Common myeloid progenitor, CD34-positive (primary cell): ENCODE results near the gene IKBKE.

ENCODE experiments used
- CTCF ChIA-PET: fragments of 350-600 bp; sonication (Branson Sonifier 250); formaldehyde crosslinking; loops from one replicate; lab custom pipeline; 2021; ENCODE audit warnings: antibody characterized with exemption; lab: Charles Lee
- POLR2A ChIA-PET: fragments of 350-600 bp; sonication (Branson Sonifier 250); formaldehyde crosslinking; loops from one replicate; lab custom pipeline; 2021; ENCODE audit warnings: antibody characterized with exemption; lab: Charles Lee
- DNase-seq, 3 donors: peaks; one replicate each; pipeline versions ENCODE4 v3.0.0 to v3.0.0-alpha.2; 2013
- H3K27ac ChIP-seq, 2 experiments: 1 replicate in 1 of 2; 2 replicates in 1 of 2; pipeline ENCODE4 v1.7.0; 2013; ENCODE audit warnings: inconsistent platforms in 2 of 2, low read length in 2 of 2, mild to moderate bottlenecking in 2 of 2, low read depth in 1 of 2, moderate library complexity in 1 of 2; ENCODE audit not compliant: severe bottlenecking in 2 of 2, insufficient read depth in 1 of 2, poor library complexity in 1 of 2
- H3K27me3 ChIP-seq, 5 experiments: replicated peaks in 2 of 5; 1 replicate in 3 of 5; 2 replicates in 2 of 5; pipeline versions ENCODE4 v1.6.1 to v1.7.0; 2013; ENCODE audit warnings: low read length in 4 of 5, mild to moderate bottlenecking in 2 of 5, moderate library complexity in 2 of 5, inconsistent platforms in 1 of 5; ENCODE audit not compliant: insufficient read depth in 5 of 5, control insufficient read depth in 4 of 5
- H3K36me3 ChIP-seq, 4 experiments: 1 replicate in 2 of 4; 2 replicates in 2 of 4; pipeline versions ENCODE4 v1.6.1 to v1.7.0; 2013; ENCODE audit warnings: low read length in 3 of 4, control low read depth in 1 of 4, mild to moderate bottlenecking in 1 of 4; ENCODE audit not compliant: control insufficient read depth in 4 of 4, insufficient read depth in 4 of 4
- H3K4me1 ChIP-seq, 4 experiments: 1 replicate in 3 of 4; 2 replicates in 1 of 4; pipeline versions ENCODE4 v1.6.1 to v1.7.1; 2013; ENCODE audit warnings: low read length in 3 of 4, mild to moderate bottlenecking in 3 of 4, control low read depth in 1 of 4, inconsistent platforms in 1 of 4, moderate library complexity in 1 of 4; ENCODE audit not compliant: control insufficient read depth in 4 of 4, insufficient read depth in 4 of 4; ENCODE audit errors: control extremely low read depth in 1 of 4
- H3K4me3 ChIP-seq, 7 experiments: 1 replicate in 4 of 7; 2 replicates in 3 of 7; pipeline versions ENCODE4 v1.5.1 to v1.7.0; 2013; ENCODE audit warnings: mild to moderate bottlenecking in 7 of 7, low read length in 6 of 7, moderate library complexity in 6 of 7, inconsistent platforms in 2 of 7, low read depth in 2 of 7, control low read depth in 1 of 7; ENCODE audit not compliant: insufficient read depth in 4 of 7, control insufficient read depth in 1 of 7; ENCODE audit errors: extremely low read depth in 1 of 7
- H3K9me3 ChIP-seq, 5 experiments: 1 replicate in 4 of 5; 2 replicates in 1 of 5; pipeline versions ENCODE4 v1.6.1 to v1.7.1; 2013; ENCODE audit warnings: low read length in 4 of 5, mild to moderate bottlenecking in 2 of 5, inconsistent platforms in 1 of 5, low read depth in 1 of 5, moderate library complexity in 1 of 5; ENCODE audit not compliant: control insufficient read depth in 4 of 5, insufficient read depth in 2 of 5; ENCODE audit errors: control extremely low read depth in 1 of 5
- whole genome bisulfite sequencing: methylation state at CpG from one replicate; pipeline ENCODE4 v1.1.5; 2013; ENCODE audit not compliant: insufficient coverage; 5-methylcytosine and 5-hydroxymethylcytosine counted together

IKBKE gene

DNA sequence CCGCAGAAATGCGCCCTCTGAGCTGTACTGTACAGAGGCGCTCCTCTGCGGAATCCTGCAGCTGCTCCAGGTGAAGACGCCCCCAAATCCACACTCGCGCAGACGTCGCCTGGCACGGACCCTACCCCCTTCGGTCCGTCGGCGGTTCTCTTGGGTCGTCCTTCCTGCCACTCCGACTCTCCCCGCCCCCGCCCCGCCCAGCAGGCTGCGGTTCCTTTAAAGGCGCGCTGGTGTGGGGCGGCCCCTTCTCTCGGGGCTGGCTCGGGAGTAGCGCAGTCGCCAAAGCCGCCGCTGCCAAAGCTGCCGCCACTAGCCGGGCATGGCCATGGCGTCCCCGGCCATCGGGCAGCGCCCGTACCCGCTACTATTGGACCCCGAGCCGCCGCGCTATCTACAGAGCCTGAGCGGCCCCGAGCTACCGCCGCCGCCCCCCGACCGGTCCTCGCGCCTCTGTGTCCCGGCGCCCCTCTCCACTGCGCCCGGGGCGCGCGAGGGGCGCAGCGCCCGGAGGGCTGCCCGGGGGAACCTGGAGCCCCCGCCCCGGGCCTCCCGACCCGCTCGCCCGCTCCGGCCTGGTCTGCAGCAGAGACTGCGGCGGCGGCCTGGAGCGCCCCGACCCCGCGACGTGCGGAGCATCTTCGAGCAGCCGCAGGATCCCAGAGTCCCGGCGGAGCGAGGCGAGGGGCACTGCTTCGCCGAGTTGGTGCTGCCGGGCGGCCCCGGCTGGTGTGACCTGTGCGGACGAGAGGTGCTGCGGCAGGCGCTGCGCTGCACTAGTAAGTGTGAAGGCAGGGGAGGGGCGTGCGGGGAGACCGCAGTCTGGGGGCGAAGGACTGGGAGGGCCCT lies 37.2 kb downstream of the IKBKE start, which contains the start of gene RASSF5:
TSS of gene RASSF5 (plus strand) at position 248 of the 846 bp plus-strand sequence. CDS start at position 320, 72 bp downstream.
- H3K4me1 ChIP-seq: peaks cover 0 to 38% (median 31%) of the 10 kb centered on the region in 4 experiments
- peaks cover 0 to 51% (median 20%) of the 10 kb centered on the region in 5 experiments for H3K27me3 ChIP-seq
- ChIA-PET POLR2A (no interaction called here), CTCF (interaction anchor here (0.9 to 3.1 kb wide), 9 partner anchors 12 to 84 kb away, joined by 3 to 23 read pairs (median 5); no protein-coding TSS in a partner anchor)
- WGBS: under 1% methylated on average over 79 of the region's 97 CpGs
- peak; percentile 40 to 77 (median 68) for DNase-seq
- H3K27ac ChIP-seq: no peak within 1 kb of the TSS
- H3K9me3 ChIP-seq: no peaks in the 10 kb centered on the region
- H3K4me3 ChIP-seq: peak within 1 kb of the TSS; percentile 42 to 76 (median 61)
- no peaks in the 10 kb centered on the region for H3K36me3 ChIP-seq

DNA sequence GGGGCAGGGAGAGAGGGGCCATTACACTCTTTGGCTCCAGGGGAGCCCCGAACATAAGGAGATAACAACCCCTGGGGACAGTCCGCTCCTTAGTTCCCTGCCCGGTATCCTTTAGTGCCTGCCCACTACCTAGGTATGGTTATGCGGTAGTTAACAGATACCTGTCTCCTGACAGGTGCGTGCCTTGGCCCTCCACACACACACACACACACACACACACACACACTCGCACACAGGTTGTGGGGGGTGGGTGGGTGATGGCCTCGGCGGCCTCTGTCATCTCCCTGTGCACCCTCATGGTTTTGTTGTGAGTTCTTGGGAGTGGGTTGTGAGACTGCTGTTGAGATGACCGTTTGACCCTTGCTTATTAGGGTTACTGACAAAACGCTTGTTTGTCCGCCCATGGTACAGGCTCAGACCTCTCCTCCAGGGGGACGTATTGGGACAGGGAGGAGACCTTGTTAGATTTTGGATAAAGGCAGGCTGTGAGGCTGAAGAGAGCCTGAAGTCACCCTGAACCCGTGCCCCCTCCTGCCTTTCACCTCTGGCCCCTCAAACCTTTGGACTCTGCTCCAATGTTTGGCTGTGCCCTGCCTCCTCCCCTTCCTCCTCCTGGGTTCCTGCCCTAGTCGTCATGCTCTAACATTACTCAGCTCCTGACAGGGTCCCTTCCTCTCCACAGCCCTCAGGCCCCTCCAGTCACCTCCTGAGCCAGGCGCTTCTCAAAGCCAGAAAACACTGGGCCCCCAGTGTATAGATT lies 38.0 kb downstream of the IKBKE start:
- ChIA-PET CTCF (interaction anchor here (1.5 to 3.1 kb wide), 3 partner anchors 13 to 84 kb away, joined by 4 to 23 read pairs (median 14); no protein-coding TSS in a partner anchor), POLR2A (no interaction called here)
- Histone ChIP-seq H3K9me3 (no peaks in the 10 kb centered on the region), H3K4me1 (peaks cover 0 to 38% (median 31%) of the 10 kb centered on the region in 4 experiments), H3K36me3 (no peaks in the 10 kb centered on the region), H3K4me3 (peak overlapping the region in 4 of 7 experiments; percentile 61 to 76 (median 64)), H3K27ac (no peak overlapping the region), H3K27me3 (peaks cover 0 to 51% (median 20%) of the 10 kb centered on the region in 5 experiments)
- DNase-seq: peak; percentile 14 to 26 (median 25)
- WGBS: 14% methylated on average over 2 of the region's 15 CpGs

DNA sequence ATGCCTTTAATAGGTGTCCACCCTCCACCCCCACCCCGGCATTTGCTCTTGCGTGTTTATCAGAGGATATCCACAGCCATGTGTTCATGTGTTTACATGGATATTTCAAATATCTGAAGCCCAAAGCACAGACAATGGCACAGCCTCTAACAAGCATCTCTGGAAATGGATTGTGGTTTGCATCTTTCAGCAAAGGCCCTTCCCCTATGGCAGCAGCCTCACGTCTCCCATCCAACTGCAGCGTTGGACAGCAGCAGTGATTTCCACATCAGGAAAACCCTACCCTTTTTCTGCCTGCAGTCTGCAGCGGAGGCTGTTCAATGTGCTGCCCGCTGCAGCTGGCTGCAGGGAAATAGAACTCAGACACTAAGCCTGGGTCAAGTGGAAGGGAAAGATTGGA lies 38.7 kb downstream of the IKBKE start:
- DNase-seq: no peak
- CTCF ChIA-PET: no interaction called here

DNA sequence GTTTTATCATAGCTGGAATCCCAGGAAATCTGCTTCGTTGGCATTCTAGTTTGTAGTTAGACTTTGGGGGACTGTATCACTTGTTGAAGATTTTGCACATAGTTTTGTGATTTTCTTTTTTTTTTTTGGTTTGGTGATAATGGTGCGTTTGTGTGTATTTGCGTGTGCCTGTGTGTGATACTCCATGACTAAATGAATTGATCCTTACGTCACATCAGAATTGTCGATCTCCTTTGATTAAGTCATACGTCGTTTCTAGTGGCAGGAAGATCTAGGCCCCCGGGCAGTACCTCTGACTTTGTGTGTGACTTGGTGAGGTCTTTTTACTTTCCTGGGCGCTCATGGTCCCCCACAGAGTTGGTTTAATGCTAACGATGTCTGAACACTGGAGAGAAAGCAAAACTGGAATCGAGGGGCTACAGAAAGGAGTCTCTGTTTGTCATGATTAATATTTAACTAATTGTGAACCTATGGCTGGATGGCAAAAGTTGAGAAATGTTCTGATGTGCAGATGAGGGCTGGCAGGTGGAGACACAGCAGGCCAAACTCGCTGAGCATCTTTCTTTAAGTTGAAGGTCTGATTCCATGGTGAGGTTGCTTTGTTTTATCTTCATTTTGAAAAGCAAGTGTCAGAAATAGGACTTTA lies 39.5 kb downstream of the IKBKE start:
- no peak for DNase-seq
- H3K27me3 ChIP-seq: peaks cover 0 to 51% (median 20%) of the 10 kb centered on the region in 5 experiments
- H3K27ac ChIP-seq: no peak overlapping the region
- 93% methylated on average over 8 of the region's 12 CpGs for WGBS
- ChIA-PET POLR2A (interaction anchor here (0.6 kb wide), 1 partner anchor 12 kb away, joined by 3 read pairs; no protein-coding TSS in a partner anchor), CTCF (interaction anchor here (1.6 kb wide), 1 partner anchor 75 kb away, joined by 4 read pairs; no protein-coding TSS in a partner anchor)
- H3K9me3 ChIP-seq: no peaks in the 10 kb centered on the region
- H3K36me3 ChIP-seq: no peaks in the 10 kb centered on the region
- H3K4me3 ChIP-seq: no peak overlapping the region
- peaks cover 0 to 33% (median 24%) of the 10 kb centered on the region in 4 experiments for H3K4me1 ChIP-seq

More for the DNA sequence above, 38.7 kb downstream of the IKBKE start:
- Histone ChIP-seq H3K27ac (no peak overlapping the region), H3K9me3 (no peaks in the 10 kb centered on the region), H3K4me3 (no peak overlapping the region), H3K4me1 (peaks cover 0 to 38% (median 27%) of the 10 kb centered on the region in 4 experiments), H3K27me3 (peaks cover 0 to 51% (median 20%) of the 10 kb centered on the region in 5 experiments), H3K36me3 (no peaks in the 10 kb centered on the region)
- WGBS: 76% methylated on average over 5 of the region's 6 CpGs
- POLR2A ChIA-PET: interaction anchor here (0.6 kb wide), 1 partner anchor 11 kb away, joined by 3 read pairs; no protein-coding TSS in a partner anchor

DNA sequence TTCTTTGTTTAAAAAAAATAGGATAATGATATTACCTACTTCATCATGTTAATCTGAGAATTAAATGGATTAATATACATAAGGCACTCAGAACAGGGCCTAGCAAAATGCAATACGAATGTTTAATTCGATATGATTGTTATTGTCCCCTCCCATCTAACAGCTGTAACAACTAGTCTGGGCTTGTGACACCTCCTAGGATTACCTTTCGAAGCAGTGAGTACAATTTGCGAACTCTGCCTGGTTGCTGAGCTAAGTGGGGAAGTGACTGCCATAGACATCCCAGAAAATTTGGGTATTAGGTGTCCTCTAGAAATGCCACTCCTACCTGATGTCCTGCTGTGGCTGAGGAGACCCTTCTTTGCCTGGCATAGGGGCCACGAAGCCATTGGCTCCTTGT lies 40.1 kb downstream of the IKBKE start:
- Histone ChIP-seq H3K4me3 (no peak overlapping the region), H3K36me3 (no peaks in the 10 kb centered on the region), H3K9me3 (no peaks in the 10 kb centered on the region), H3K27me3 (peaks cover 0 to 48% (median 20%) of the 10 kb centered on the region in 5 experiments), H3K4me1 (peaks cover 0 to 33% (median 22%) of the 10 kb centered on the region in 4 experiments), H3K27ac (no peak overlapping the region)
- CTCF ChIA-PET: interaction anchor here (1.6 kb wide), 1 partner anchor 74 kb away, joined by 4 read pairs; no protein-coding TSS in a partner anchor
- 94% methylated on average over 3 of the region's 5 CpGs for WGBS
- DNase-seq: no peak
- POLR2A ChIA-PET: no interaction called here

DNA sequence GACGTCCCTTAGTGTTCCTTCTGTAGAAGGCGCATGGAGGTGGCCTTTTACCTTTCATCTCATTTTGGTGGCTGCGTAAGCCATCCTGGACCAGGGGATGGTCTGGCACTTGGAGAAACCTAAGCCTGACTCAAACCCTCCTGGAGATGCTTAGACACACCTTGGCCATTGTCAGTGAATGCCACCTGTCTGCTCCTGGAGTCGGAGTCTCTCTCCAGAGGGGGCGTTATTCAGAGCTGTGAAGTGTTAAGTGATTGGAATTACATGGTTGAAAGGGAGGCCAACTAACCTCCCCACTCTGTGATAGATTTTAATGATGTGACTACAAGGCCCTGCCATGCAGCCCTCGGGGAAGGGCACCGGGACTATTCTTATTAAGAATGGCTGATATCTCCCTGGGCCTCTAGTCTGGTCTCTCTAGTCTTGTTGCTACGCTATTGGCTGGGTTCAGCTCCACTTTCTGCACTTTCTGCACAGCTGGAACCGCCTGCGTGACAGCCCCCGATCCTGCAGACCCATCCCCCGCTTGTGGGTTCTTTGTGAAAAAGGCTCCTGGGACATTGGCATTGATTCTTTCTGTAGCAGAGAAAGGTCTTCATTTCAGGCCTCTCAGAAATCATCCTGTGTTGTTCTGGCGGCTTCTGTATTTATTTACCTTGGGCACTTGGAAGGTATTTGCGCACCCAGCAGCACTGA lies 41.2 kb downstream of the IKBKE start:
- no peaks in the 10 kb centered on the region for H3K36me3 ChIP-seq
- no peak for DNase-seq
- CTCF ChIA-PET: interaction anchor here (1.7 kb wide), 1 partner anchor 14 kb away, joined by 3 read pairs; no protein-coding TSS in a partner anchor
- no peak overlapping the region for H3K27ac ChIP-seq
- peaks cover 0 to 35% (median 24%) of the 10 kb centered on the region in 4 experiments for H3K4me1 ChIP-seq
- POLR2A ChIA-PET: no interaction called here
- no peak overlapping the region for H3K4me3 ChIP-seq
- WGBS: 91% methylated on average over 10 of the region's 14 CpGs
- no peaks in the 10 kb centered on the region for H3K9me3 ChIP-seq
- H3K27me3 ChIP-seq: peaks cover 0 to 38% (median 16%) of the 10 kb centered on the region in 5 experiments
